Fibroblast of skin of back (primary cell): ENCODE results near the gene SPECC1L.

Source experiments
- DNase-seq: peaks from one replicate; pipeline ENCODE4 v3.0.0-alpha.2; 2013

Gene SPECC1L

DNA sequence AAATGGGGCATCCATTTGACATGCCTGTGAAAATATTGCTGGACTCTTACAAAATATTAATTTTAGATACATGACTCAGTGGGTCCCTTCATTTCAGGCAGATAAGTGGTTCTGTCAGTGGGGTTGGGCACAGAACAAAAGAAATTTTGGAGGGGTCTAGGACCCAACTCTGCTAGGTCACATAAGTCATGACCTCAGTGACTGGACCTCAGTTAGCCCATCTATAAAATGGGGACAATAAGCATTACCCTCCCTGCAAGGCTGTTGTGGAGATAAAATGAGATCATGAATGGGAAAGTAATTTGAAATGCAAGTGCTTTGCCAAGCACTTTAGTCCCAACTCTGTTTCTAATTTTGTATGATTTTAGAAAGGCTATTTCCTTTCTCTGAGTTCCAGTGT lies 180.5 kb downstream of the SPECC1L start:
- no peak for DNase-seq

DNA sequence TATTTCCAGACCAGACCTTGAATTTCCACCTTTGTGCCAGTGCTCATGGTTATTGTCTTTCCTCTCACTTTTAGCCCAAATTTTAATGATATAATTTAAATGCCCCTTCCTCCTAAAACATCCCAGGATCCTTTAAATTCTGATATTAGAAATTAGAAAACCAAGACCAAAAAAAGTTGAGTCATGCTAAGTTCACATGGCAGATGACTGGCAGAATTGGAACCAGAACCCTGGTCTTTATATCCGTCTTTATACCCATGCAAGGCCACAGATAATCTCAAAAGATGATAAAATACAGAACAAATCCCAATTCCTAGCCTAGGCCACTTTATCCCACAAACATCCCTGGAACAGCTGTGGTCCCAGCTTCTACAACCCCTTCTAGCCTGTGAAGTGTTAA lies 183.2 kb downstream of the SPECC1L start:
- DNase-seq: no peak

DNA sequence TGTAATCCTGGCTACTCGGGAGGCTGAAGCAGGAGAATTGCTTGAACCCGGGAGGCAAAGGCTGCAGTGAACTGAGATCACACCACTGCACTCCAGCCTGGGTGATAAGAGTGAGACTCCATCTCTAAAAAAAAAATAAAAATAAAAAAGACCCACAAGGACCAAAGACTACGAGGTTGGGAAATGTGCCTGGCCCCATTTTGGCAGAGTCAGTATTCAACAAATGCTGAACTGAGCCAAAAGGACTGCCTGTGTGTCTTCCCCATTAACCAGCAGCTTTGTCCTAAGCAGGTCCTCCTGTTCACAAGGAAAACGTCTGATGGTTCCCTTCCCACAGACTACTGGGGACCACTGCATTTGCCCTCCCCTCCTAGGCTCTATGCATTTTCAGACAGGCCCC lies 184.4 kb downstream of the SPECC1L start:
- no peak for DNase-seq

DNA sequence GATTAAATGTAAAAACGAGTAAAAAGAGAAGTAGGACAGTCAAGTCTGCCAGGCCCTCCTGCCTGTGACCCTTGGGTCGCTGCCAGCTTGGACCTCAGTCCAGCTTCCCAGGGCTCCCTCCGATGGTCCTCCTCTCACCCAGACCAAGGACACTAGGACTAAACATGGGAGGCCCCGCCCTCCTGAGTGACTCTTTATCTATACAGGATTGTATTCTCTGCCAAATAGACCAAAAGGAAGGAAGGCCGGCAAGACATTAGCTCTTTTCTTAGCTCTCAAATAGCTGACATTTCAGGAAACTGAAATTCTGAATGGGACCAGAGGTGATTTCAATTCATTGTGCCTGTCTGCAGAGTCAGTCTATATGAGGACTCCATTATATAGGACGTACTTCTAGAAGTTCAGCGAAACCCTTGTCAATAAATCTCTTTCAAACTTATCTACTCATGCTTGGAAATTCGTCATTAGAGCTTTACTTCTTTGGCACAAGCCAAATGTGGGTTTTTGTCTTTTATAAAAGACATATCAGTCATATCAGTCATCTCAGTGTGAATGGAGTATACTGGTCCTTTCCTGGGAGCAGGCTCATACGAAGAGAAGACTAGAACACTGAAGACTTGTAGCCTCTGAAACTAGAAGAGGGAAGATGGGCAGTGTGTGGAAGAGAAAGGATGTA lies 185.3 kb downstream of the SPECC1L start:
- DNase-seq: no peak

DNA sequence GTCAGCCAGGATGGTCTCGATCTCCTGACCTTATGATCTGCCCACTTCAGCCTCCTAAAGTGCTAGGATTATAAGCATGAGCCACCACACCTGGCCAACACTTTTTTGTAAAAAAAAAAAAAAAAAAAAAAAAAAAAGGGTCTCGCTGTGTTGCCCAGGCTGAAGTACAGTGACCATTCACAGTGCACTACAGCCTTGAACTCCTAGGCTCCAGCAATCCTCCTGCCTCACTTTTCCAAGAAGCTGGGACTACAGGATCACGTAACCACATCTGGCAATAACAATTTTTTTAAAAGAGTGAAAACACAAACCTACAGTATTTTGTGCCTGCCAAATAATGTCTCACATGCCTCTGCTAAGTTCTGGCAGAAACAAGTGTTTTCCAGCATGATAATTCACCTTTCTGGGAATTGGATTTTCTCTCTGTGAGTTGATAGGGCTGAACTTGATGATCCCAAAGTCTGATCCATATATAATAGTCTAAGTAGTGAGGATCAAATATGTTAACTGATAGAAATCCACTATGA lies 187.3 kb downstream of the SPECC1L start:
- DNase-seq: no peak

DNA sequence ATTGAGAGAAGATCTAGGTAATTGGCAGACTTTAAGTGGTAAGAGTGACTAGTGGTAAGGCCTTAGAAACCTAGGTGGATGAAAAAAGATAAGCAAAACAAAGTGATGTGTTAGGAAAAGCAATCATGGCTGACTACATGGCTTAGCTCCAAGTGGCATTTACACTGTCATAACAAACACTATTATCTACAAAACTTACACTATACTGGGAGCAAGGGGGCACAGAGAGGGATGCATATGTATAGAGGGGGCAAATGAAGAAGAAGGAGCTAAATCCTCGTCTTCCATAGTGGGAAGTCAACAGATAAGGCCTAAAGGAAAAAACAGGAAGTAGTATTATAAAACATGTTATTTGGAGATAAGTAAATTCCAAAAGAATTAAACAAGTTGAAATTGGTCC lies 189.3 kb downstream of the SPECC1L start:
- no peak for DNase-seq

DNA sequence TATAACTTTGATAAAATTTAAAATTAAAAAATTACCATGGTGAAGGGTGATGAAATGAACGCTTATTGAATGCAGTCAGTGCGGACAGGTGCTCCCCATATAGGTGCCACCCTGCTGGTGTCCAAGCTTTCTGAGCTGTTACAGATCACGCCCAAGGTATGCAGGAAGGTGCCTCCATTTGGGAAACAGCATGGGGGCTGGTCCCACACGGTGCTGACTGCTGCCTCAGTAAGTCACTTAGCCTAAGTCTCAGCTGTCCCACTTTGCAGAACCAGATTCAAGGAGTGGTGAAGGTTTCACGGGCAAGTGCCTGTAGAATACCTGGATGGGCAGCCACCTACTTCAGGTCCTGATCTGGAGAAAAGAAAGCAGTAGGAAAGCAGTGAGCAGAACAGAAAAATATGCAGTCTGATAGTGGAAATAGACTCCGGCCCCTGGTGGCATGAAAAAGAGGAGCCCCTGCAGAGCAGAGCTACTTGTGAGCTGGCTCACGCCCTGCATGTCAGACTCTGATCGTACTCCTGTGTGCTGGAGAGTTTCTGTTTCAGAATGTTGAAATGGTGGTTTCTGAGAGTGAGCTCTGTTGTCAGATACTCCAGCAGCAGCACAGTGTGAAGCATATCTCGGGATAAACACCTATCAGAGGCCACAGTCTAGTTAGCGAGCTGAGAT lies 189.9 kb downstream of the SPECC1L start:
- DNase-seq: peak; percentile 56

DNA sequence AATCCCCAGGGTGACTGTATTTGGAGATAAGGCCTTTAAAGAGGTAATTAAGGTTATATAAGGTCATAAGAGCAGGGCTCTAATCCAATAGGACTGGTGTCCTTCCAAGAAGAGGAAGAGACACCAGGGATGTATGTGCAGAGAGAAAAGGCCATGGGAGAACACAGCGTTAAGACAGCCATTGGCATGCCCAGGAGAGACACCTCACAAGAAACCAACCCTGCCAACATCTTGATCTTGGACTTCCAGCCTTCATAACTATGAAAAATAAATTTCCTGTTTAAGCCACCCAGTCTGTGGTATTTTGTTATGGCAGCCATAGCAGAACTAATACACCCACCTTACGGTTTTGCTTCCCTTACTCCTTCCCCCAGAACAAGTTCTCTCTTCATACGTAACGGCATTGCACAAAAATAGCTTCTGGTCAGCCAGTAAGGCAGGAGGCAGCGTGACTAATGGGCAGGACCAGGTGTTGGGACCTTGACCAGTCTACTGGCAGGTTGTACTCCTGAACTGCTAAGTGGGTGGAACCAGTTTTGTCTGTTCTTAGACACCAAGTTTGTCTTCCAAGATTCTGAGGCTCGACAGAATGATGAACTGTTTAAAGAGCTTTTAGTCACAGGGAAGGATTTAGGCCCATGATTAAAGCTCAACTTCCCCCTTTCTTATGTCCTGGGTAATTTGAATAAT lies 192.6 kb downstream of the SPECC1L start:
- DNase-seq: no peak

DNA sequence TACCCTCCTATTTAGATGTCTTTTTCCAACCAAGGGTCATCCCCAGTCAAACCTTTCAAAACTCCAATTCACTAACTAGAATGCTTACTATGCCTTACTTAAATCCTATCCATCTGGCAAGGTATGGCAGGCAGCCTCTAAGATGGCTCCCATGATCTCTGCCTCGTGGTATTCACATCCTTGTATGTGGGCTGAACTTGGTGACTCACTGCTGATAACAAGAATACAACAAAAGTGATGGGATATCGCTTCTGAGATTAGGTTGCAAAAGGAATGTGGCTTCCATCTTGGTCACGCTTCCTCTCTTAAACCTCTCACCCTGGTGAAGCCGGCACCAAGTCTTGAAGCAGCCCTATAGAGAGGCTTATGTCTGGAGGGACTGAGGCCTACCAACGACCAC lies 194.9 kb downstream of the SPECC1L start:
- peak; percentile 84 for DNase-seq

DNA sequence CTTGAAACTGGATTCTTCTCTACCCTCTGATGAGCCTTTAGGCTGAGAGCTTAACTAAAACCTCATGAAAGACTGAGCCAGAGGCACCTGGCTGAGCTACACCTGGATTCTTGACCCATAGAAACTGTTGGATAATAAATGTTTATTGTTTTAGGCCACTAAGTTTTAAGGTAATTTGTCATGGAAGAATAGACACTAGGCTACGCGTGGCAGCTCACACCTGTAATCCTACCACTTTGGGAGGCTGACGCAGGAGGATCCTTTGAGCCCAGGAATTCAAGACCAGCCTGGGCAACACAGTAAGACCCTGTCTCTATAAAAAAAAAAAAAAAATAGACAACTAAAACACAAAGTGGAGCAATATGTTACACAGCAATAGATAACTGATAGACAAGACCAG lies 195.3 kb downstream of the SPECC1L start:
- no peak for DNase-seq

DNA sequence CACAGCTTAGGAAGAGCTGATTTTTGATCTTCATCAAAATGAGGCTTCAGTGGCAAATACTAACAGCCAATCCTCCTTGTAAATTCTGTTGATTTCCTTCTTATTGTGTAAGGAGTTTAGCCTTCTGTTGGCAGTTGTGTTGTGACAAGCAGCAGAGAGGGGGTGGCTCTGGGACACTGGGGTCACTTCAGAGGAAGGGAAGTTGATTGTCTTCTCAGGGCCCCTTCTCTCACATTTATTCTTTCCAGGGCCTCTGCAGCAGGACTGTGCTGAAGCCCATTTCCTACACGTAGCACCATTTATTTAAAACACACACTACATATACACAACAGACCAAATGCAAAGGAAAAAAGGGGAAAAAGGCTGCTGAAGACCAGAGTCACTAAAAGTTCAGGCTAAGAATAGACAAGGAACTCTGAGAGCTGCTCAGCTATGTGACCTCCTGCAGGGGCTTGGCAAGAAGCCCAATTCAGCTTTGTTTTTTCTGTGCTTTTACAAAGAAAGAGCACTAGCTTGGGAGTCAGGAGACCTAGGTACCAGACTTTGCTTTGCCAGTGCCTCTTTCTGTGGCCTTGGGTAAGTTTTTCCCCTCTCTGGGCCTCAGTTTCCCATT lies 196.2 kb downstream of the SPECC1L start:
- peak; percentile 90 for DNase-seq

DNA sequence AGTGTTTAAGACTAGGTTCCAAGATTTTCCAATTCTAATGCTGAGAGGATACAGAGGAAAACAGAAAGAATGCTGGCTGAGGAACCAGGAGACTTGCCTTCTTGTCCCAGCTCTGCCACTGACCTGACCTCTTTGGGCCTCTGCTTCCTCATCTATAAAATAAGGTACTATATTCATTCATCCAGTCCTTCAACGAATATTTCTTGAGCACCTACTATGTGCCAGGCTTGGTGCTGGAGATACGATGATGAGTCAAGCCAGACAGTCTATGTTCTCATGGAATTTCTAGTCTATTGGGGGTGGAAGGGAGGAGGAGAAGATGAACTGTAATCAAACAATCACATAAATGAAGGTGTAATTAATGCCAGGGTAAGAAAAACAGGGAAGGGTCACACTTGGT lies 196.7 kb downstream of the SPECC1L start:
- no peak for DNase-seq
